GM23338 (cell line): ENCODE data around the gene CLPTM1L. TPM values are rescaled to one million over a fixed set of nuclear protein-coding genes. Genes with fewer than 3 reads are reported as not detected.

Experiments used
- JUNB ChIP-seq: IDR thresholded peaks from one replicate; pipeline ENCODE4 v1.6.1; 2016; ENCODE audit warnings: antibody characterized with exemption; ENCODE audit not compliant: unreplicated experiment
- ZNF114 ChIP-seq: fragments of 250-450 bp; sonication (Bioruptor Pico); IDR thresholded peaks from 2 replicates; pipeline ENCODE4 v1.5.0; 2020; ENCODE audit warnings: mild to moderate bottlenecking, moderate library complexity
- ZNF331 ChIP-seq: fragments of 250-450 bp; sonication (Bioruptor Pico); IDR thresholded peaks from 2 replicates; pipeline ENCODE4 v1.5.0; 2020; ENCODE audit warnings: low read depth, mild to moderate bottlenecking, moderate library complexity
- ZNF462 ChIP-seq: fragments of 250-450 bp; sonication (Bioruptor Pico); IDR thresholded peaks from 2 replicates; pipeline ENCODE4 v1.5.0; 2020; ENCODE audit warnings: mild to moderate bottlenecking, moderate library complexity
- polyA plus RNA-seq: library from polyadenylated mRNA; unstranded; fragments of >200 nt; fragmentation: Nextera tagmentation; extraction: Ambion mirVana; gene quantifications from 2 replicates; pipeline ENCODE4 v1.2.1, GENCODE V29; 2016
- total RNA-seq: library from RNA; depleted of rRNA; stranded (reverse); fragments of >200 nt; shearing (Covaris generic); gene quantifications from 2 replicates; pipeline ENCODE4 v1.2.3, GENCODE V29; 2014
- TF ChIP-seq, protein P1 (sequence below): IDR thresholded peaks from 2 replicates; pipeline ENCODE4 v1.6.1; 2016; ENCODE audit warnings: antibody characterized with exemption
- TF ChIP-seq, protein P2 (sequence below), 2 experiments: fragments of 200-600 bp in 1 of 2; sonication (generic) in 1 of 2; conservative IDR thresholded peaks; 2 replicates each; pipeline versions ENCODE4 v1.5.1 to v1.6.1; 2016 to 2017; ENCODE audit warnings: antibody characterized with exemption in 2 of 2, low read depth in 2 of 2, mild to moderate bottlenecking in 2 of 2, moderate library complexity in 1 of 2

CLPTM1L gene
- total and polyA plus RNA-seq, 2 experiments from 2014 or later, result 39.9 to 110 TPM

DNA sequence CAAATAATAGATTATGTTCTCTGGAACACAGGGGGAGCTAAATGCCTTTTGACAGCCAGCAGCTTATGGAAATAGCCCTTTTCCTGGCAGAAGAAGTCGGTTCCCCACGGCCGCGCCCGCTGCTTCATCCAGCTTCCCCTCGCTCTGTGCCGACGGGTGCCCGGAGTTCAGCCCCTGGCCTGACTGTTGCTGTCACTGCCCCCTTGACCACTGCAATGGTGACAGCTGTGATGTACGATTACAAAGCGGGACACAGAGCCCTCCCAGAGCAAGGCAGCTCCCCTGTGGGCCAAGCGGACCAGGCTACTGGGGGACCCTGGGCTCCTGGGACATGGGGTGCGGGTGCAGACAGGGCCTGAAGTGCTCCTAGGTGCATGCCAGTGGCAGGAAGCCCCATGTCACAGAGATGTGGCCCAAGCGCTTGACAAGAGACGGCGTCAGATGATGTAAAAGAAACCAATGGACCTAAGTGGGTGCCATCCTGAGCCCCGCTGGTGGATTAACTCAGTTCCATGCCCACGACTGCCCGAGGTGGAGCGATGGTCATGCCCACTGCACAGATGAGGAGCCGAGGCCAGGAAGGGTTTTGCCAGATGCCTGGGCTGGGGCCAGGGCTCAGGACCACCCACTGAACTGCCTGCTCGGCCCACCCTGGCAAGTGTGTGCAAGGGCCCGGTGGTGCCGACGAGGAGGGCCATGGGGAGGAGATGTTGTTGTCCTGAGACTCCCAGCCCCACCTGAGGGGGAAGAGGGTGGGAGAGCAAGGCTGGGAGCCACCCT is 13.2 kb upstream of the CLPTM1L start (continued):
- TF ChIP-seq ZNF462 (CRISPR knock-in tag) (no peak), ZNF114 (CRISPR knock-in tag) (no peak), JUNB (no peak), ZNF331 (CRISPR knock-in tag) (no peak)
- TF ChIP-seq, protein P1, sequence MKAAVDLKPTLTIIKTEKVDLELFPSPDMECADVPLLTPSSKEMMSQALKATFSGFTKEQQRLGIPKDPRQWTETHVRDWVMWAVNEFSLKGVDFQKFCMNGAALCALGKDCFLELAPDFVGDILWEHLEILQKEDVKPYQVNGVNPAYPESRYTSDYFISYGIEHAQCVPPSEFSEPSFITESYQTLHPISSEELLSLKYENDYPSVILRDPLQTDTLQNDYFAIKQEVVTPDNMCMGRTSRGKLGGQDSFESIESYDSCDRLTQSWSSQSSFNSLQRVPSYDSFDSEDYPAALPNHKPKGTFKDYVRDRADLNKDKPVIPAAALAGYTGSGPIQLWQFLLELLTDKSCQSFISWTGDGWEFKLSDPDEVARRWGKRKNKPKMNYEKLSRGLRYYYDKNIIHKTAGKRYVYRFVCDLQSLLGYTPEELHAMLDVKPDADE, result no peak
- TF ChIP-seq, protein P2, sequence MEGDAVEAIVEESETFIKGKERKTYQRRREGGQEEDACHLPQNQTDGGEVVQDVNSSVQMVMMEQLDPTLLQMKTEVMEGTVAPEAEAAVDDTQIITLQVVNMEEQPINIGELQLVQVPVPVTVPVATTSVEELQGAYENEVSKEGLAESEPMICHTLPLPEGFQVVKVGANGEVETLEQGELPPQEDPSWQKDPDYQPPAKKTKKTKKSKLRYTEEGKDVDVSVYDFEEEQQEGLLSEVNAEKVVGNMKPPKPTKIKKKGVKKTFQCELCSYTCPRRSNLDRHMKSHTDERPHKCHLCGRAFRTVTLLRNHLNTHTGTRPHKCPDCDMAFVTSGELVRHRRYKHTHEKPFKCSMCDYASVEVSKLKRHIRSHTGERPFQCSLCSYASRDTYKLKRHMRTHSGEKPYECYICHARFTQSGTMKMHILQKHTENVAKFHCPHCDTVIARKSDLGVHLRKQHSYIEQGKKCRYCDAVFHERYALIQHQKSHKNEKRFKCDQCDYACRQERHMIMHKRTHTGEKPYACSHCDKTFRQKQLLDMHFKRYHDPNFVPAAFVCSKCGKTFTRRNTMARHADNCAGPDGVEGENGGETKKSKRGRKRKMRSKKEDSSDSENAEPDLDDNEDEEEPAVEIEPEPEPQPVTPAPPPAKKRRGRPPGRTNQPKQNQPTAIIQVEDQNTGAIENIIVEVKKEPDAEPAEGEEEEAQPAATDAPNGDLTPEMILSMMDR (conservative IDR thresholded peaks at IDR 0.05; ENCODE audit: low read depth in 2 of 2), result no peak
